B cell (primary cell): ENCODE measurements around the gene RPL37A.

Source experiments
- CTCF ChIP-seq: fragments of 200-600 bp; IDR thresholded peaks from one replicate; pipeline ENCODE4 v1.8.0; 2022; ENCODE audit warnings: antibody characterized with exemption, mild to moderate bottlenecking
- EZH2 ChIP-seq: IDR thresholded peaks from 2 replicates; pipeline ENCODE4 v1.6.1; 2012; ENCODE audit warnings: borderline replicate concordance, low read depth, mild to moderate bottlenecking, moderate library complexity, low read length; ENCODE audit not compliant: insufficient read depth, poor library complexity, severe bottlenecking

- no peak for TF ChIP-seq CTCF
- no peak for TF ChIP-seq EZH2
Measured at GRCh38 chr2:216545359-216545758, 46.7 kb downstream of the RPL37A start.
